CD14-positive monocyte (primary cell): ENCODE results near the gene TMUB2. TPM values are rescaled to one million over a fixed set of nuclear protein-coding genes. Genes with fewer than 3 reads are reported as not detected.

ENCODE experiments used
- DNase-seq, 3 donors: peaks; one replicate each; pipeline ENCODE4 v3.0.0-alpha.2; 2011 to 2022
- H2AFZ ChIP-seq: 2 replicates; pipeline ENCODE4 v1.6.0; 2012; ENCODE audit warnings: mild to moderate bottlenecking, low read depth, low read length, inconsistent platforms; ENCODE audit not compliant: insufficient read depth, poor library complexity, severe bottlenecking
- H3K27ac ChIP-seq, 2 donors: 1 replicate in 1 of 2; 2 replicates in 1 of 2; pipeline ENCODE4 v1.5.1; 2012 to 2013; ENCODE audit warnings: low read length in 2 of 2, control low read depth in 1 of 2, inconsistent platforms in 1 of 2, low read depth in 1 of 2, mild to moderate bottlenecking in 1 of 2
- H3K27me3 ChIP-seq, 2 donors: one replicate each; pipeline versions ENCODE4 v1.6.0 to v1.6.1; 2011 to 2013; ENCODE audit warnings: low read length in 2 of 2; ENCODE audit not compliant: control insufficient read depth in 2 of 2, insufficient read depth in 2 of 2
- H3K36me3 ChIP-seq, 2 donors: replicated peaks in 1 of 2; 1 replicate in 1 of 2; 2 replicates in 1 of 2; pipeline versions ENCODE4 v1.5.1 to v1.6.1; 2012 to 2013; ENCODE audit warnings: low read length in 2 of 2, control low read depth in 1 of 2, inconsistent platforms in 1 of 2, mild to moderate bottlenecking in 1 of 2; ENCODE audit not compliant: insufficient read depth in 2 of 2, control insufficient read depth in 1 of 2
- H3K4me1 ChIP-seq, 2 donors: 1 replicate in 1 of 2; 2 replicates in 1 of 2; pipeline versions ENCODE4 v1.5.1 to v1.6.1; 2012 to 2013; ENCODE audit warnings: low read length in 2 of 2, control low read depth in 1 of 2, inconsistent platforms in 1 of 2, mild to moderate bottlenecking in 1 of 2, moderate library complexity in 1 of 2; ENCODE audit not compliant: insufficient read depth in 2 of 2, control insufficient read depth in 1 of 2
- H3K4me2 ChIP-seq: replicated peaks from 2 replicates; pipeline ENCODE3; 2012; ENCODE audit warnings: low read length, moderate library complexity, mild to moderate bottlenecking; ENCODE audit not compliant: poor library complexity, severe bottlenecking; ENCODE audit errors: extremely low read depth
- H3K4me3 ChIP-seq, 3 experiments: fragments of 200-600 bp in 1 of 3; sonication (generic) in 1 of 3; replicated peaks in 1 of 3; 1 replicate in 2 of 3; 2 replicates in 1 of 3; pipeline ENCODE4 v1.5.1; 2011 to 2013; ENCODE audit warnings: low read length in 3 of 3, mild to moderate bottlenecking in 3 of 3, control low read depth in 2 of 3, low read depth in 2 of 3, inconsistent platforms in 1 of 3, moderate library complexity in 1 of 3
- H3K79me2 ChIP-seq: 2 replicates; pipeline ENCODE4 v1.6.0; 2012; ENCODE audit warnings: mild to moderate bottlenecking, control low read depth, inconsistent platforms, low read length, moderate library complexity; ENCODE audit not compliant: insufficient read depth
- H3K9ac ChIP-seq: 2 replicates; pipeline ENCODE4 v1.6.0; 2017; ENCODE audit warnings: low read length, mild to moderate bottlenecking; ENCODE audit not compliant: insufficient read depth, poor library complexity, severe bottlenecking
- H3K9me3 ChIP-seq, 2 donors: replicated peaks in 1 of 2; 1 replicate in 1 of 2; 2 replicates in 1 of 2; pipeline versions ENCODE4 v1.5.1 to v1.6.1; 2012 to 2013; ENCODE audit warnings: low read length in 2 of 2, control low read depth in 1 of 2; ENCODE audit not compliant: control insufficient read depth in 1 of 2, insufficient read depth in 1 of 2
- H4K20me1 ChIP-seq: 2 replicates; pipeline ENCODE4 v1.6.0; 2012; ENCODE audit warnings: mild to moderate bottlenecking, low read length, control low read depth, moderate library complexity; ENCODE audit not compliant: insufficient read depth
- H3K27ac Mint-ChIP-seq, 7 donors: one replicate each; pipeline ENCODE4 v1.8.0; 2020; ENCODE audit warnings: mild to moderate bottlenecking in 7 of 7, mixed read lengths in 7 of 7, moderate library complexity in 6 of 7, inconsistent platforms in 2 of 7
- H3K27me3 Mint-ChIP-seq, 3 donors: one replicate each; pipeline ENCODE4 v1.8.0; 2021 to 2022; ENCODE audit warnings: low read depth in 3 of 3, mild to moderate bottlenecking in 3 of 3, mixed read lengths in 3 of 3, moderate library complexity in 3 of 3, inconsistent platforms in 1 of 3
- H3K36me3 Mint-ChIP-seq, 2 donors: one replicate each; pipeline ENCODE4 v1.8.0; 2020; ENCODE audit warnings: mixed read lengths in 2 of 2, inconsistent platforms in 1 of 2, mild to moderate bottlenecking in 1 of 2
- H3K4me1 Mint-ChIP-seq: one replicate; pipeline ENCODE4 v1.8.0; 2020; ENCODE audit warnings: mild to moderate bottlenecking, mixed read lengths
- H3K4me3 Mint-ChIP-seq, 2 donors: one replicate each; pipeline ENCODE4 v1.8.0; 2020; ENCODE audit warnings: mild to moderate bottlenecking in 2 of 2, mixed read lengths in 2 of 2, moderate library complexity in 1 of 2
- H3K9me3 Mint-ChIP-seq, 7 donors: one replicate each; pipeline ENCODE4 v1.8.0; 2020 to 2022; ENCODE audit warnings: mixed read lengths in 7 of 7, mild to moderate bottlenecking in 6 of 7, moderate library complexity in 6 of 7, inconsistent platforms in 2 of 7
- WGBS: methylation state at CpG from one replicate; pipeline ENCODE4 v1.1.5; 2013; ENCODE audit warnings: missing lambda C conversion rate; ENCODE audit not compliant: insufficient coverage; 5-methylcytosine and 5-hydroxymethylcytosine counted together
- intact Hi-C, 2 donors: fragments of 100-400 bp; cut with micrococcal nuclease; formaldehyde crosslinking; loops; one replicate each; pipeline versions ENCODE4 v1.15.0 to v1.15.1; 2023
- polyA plus RNA-seq, 3 donors: library from polyadenylated mRNA; depleted of rRNA in 1 of 3; unstranded in 2 of 3; stranded (reverse) in 1 of 3; fragments of 300-500 nt in 2 of 3; fragments of >200 nt in 1 of 3; fragmentation: Illumina TruSeq in 2 of 3; gene quantifications; 1 replicate in 2 of 3; 2 replicates in 1 of 3; pipeline ENCODE4 v1.2.3, GENCODE V29; 2012 to 2021
- TF ChIP-seq, protein P1 (sequence below): fragments of 200-600 bp; IDR thresholded peaks from one replicate; pipeline ENCODE4 v1.8.0; 2022; ENCODE audit warnings: antibody characterized with exemption, mild to moderate bottlenecking

The TMUB2 gene
- polyA plus RNA-seq, 3 donors = 41.3 to 118 (median 41.7) TPM

DNA sequence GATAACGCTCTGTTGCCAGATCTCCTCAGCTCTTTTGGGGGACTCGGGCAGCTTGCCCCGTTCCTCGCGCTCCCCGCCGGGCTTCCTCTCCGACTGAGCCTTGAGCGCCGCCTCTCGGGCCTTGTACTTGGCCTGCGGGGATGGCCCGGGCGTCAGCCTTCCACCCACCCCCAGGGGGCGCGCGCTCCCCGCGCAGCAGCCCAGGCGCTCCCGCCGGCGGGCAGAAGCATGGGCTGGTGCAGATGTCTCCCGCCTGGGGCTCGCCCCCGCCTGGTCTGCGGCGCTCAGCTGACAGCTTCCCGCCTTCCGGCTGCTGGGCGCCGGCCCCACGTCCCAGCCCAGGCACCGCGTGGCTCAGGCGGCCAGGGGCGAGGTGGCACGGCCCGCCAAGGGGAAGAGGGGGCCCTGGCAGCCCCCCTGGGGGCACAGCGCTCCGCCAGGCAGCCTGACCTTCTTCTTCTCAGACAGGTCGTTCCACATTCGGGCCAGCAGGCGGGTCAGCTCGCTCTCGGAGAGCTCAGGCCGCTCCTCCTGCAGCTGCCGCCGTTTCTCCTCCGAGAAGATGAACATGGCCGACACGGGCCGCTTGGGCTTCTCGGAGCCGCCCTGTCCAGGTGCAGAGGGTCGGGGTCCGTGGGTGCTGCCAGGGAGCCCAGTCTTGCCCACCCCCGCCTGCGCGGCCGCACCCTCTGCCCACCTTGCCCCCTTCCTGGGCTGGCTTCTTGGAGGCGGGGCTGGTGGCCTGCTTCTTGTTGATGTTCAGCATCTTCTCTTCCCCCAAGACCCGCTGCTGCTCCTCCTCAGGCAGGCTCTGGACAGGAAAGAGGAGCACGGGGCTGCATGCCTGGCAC, 23.8 kb downstream of the TMUB2 start:
- Mint-ChIP-seq H3K9me3 (no peaks in the 10 kb centered on the region), H3K27me3 (peaks cover 0 to 1% (median 0%) of the 10 kb centered on the region in 3 donors), H3K4me3 (peak overlapping the region in 1 of 2 donors; percentile 24), H3K36me3 (peaks cover 62 to 91% of the 10 kb centered on the region in 2 donors), H3K27ac (peak overlapping the region in 3 of 7 donors; percentile 15 to 61 (median 58)), H3K4me1 (peaks cover 40% of the 10 kb centered on the region)
- TF ChIP-seq, protein P1, sequence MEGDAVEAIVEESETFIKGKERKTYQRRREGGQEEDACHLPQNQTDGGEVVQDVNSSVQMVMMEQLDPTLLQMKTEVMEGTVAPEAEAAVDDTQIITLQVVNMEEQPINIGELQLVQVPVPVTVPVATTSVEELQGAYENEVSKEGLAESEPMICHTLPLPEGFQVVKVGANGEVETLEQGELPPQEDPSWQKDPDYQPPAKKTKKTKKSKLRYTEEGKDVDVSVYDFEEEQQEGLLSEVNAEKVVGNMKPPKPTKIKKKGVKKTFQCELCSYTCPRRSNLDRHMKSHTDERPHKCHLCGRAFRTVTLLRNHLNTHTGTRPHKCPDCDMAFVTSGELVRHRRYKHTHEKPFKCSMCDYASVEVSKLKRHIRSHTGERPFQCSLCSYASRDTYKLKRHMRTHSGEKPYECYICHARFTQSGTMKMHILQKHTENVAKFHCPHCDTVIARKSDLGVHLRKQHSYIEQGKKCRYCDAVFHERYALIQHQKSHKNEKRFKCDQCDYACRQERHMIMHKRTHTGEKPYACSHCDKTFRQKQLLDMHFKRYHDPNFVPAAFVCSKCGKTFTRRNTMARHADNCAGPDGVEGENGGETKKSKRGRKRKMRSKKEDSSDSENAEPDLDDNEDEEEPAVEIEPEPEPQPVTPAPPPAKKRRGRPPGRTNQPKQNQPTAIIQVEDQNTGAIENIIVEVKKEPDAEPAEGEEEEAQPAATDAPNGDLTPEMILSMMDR = peak; percentile 99
- Histone ChIP-seq H3K79me2 (peaks cover 15% of the 10 kb centered on the region), H3K27me3 (no peaks in the 10 kb centered on the region), H3K4me2 (peak overlapping the region; percentile 42), H4K20me1 (peaks cover 49% of the 10 kb centered on the region), H3K9ac (no peak overlapping the region), H3K27ac (no peak overlapping the region), H2AFZ (peak overlapping the region; percentile 41), H3K4me1 (peaks cover 11 to 41% of the 10 kb centered on the region in 2 donors), H3K9me3 (no peaks in the 10 kb centered on the region), H3K4me3 (no peak overlapping the region), H3K36me3 (peaks cover 63 to 84% of the 10 kb centered on the region in 2 donors)
- 27% methylated on average over 58 of the region's 64 CpGs for WGBS
- DNase-seq = peak; percentile 82 to 88 (median 87)
- intact Hi-C loops = loop anchor here (2.0 kb wide), 2 partner anchors 140 to 152 kb away; partner anchors contain the start of gene FAM171A2 (in 1 of the 2)

DNA sequence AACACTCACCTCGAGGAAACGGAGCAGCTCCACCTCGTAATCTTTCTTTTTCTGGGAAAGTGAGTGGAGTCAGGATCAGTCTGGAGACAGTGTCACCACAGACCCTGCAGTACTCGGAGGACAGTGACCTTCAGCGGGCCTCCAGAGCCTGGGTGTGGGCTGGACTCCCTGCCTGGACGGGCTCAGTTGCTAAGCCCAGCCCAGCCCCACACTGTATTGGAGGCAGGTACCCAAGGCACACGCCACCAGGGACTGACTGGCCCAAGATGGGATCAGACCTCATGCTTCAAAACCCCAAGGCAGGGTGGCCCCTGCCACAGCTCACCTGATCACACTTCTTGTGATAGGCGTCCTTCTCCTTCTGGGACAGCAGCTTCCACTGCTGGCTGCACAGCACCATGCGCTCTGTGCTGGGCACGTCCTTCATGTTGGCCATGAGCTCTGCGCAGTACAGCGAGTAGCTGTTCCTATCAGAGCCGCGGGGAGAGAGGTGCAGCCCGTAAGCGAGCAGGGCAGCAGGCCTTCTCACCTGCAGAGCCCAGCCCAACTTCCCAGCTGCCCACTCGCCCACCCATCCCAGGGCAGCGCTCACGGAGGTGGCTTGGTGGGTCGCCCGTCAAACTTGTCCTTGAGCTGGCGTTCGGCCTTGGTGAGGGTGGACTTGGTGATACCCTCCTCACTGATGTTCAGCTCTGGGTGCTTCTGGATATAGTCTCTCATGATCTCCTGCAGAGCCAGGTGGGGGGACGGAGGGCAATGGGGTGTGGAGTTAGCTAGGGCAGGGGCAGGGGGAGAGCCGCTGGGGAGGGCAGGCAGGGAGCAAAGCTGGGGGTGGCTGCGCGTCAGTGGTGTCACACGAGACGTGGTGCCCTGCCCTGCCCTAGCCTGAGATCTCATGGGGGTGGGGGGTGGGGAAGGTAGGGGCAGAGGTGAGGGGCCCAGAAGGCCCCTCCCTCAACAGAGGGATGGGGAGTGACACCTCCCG, 24.8 kb downstream of the TMUB2 start:
- peaks cover 20 to 50% of the 10 kb centered on the region in 2 donors for H3K4me1 ChIP-seq
- no peaks in the 10 kb centered on the region for H3K9me3 Mint-ChIP-seq
- TF ChIP-seq, protein P1 = no peak
- no peak for DNase-seq
- intact Hi-C loops = loop anchor here (2.0 kb wide), 2 partner anchors 139 to 151 kb away; partner anchors contain the start of gene FAM171A2 (in 1 of the 2)
- peaks cover 45% of the 10 kb centered on the region for H3K4me1 Mint-ChIP-seq
- H3K4me2 ChIP-seq = no peak overlapping the region
- no peak overlapping the region for H3K27ac ChIP-seq
- H3K36me3 ChIP-seq = peaks cover 68 to 86% of the 10 kb centered on the region in 2 donors
- H2AFZ ChIP-seq = no peak overlapping the region
- no peak overlapping the region for H3K27ac Mint-ChIP-seq
- peaks cover 21% of the 10 kb centered on the region for H3K79me2 ChIP-seq
- no peaks in the 10 kb centered on the region for H3K27me3 ChIP-seq
- peak overlapping the region in 1 of 2 donors; percentile 24 for H3K4me3 Mint-ChIP-seq
- H3K36me3 Mint-ChIP-seq = peaks cover 68 to 91% of the 10 kb centered on the region in 2 donors
- 94% methylated on average over 20 of the region's 30 CpGs for WGBS
- H3K27me3 Mint-ChIP-seq = peaks cover 0 to 2% (median 0%) of the 10 kb centered on the region in 3 donors
- no peak overlapping the region for H3K4me3 ChIP-seq
- no peaks in the 10 kb centered on the region for H3K9me3 ChIP-seq
- H4K20me1 ChIP-seq = peaks cover 59% of the 10 kb centered on the region
- H3K9ac ChIP-seq = no peak overlapping the region
